ENCODE measurements around the gene DLX2. TPM values are rescaled to one million over a fixed set of nuclear protein-coding genes. Genes with fewer than 3 reads are reported as not detected.

The DLX2 gene
- total RNA-seq, 2 experiments from 2014 or later = not detected

- no peaks in the 10 kb centered on the region for H3K9me3 Mint-ChIP-seq
- H3K4me1 Mint-ChIP-seq (ENCODE audit: low read depth) = peaks cover 33% of the 10 kb centered on the region
- Histone ChIP-seq H3K27ac (ENCODE audit: low read depth in 1 of 2, low read length in 2 of 2) (no peak overlapping the region), H3K36me3 (ENCODE audit: insufficient read depth, low read length) (no peaks in the 10 kb centered on the region), H3K4me3 (ENCODE audit: low read length) (no peak overlapping the region), H3K4me1 (ENCODE audit: insufficient read depth, low read length) (peaks cover 65% of the 10 kb centered on the region), H3K9me3 (ENCODE audit: control insufficient read depth in 1 of 2, insufficient read depth in 1 of 2, low read length in 2 of 2) (peaks cover 9 to 64% of the 10 kb centered on the region in 2 experiments), H3K27me3 (ENCODE audit: control insufficient read depth in 1 of 2, insufficient read depth in 2 of 2, low read length in 2 of 2) (peaks cover 94 to 97% of the 10 kb centered on the region in 2 experiments)
- H3K27me3 Mint-ChIP-seq = peaks cover 90% of the 10 kb centered on the region
- POLR2A ChIA-PET = interaction anchor here (0.6 to 0.9 kb wide), 2 partner anchors 10 to 426 kb away, joined by 3 read pairs; no protein-coding TSS in a partner anchor
- H3K27ac Mint-ChIP-seq = peak overlapping the region; percentile 19
- DNase-seq (peak in 2 of 14 experiments; percentile 9 to 25), ATAC-seq (ENCODE audit: poor library complexity) (no peak)
- H3K4me3 Mint-ChIP-seq = peak overlapping the region; percentile 64
- intact Hi-C loops (cut with DNase I, micrococcal nuclease) = loop anchor here in 1 of 2 experiments (10.0 kb wide), 1 partner anchor 461 kb away; the partner anchor contains the start of gene PDK1
- H3K36me3 Mint-ChIP-seq (ENCODE audit: low read depth) = peaks cover under 1% of the 10 kb centered on the region
- CTCF ChIA-PET = no interaction called here
- no peak for TF ChIP-seq CTCF (IDR thresholded peaks at IDR 0.05)
Observed at GRCh38 chr2:172093416-172094293, 9.0 kb downstream of the DLX2 start.

- Mint-ChIP-seq H3K27ac (peak overlapping the region; percentile 19), H3K9me3 (no peaks in the 10 kb centered on the region), H3K4me1 (ENCODE audit: low read depth) (peaks cover 37% of the 10 kb centered on the region), H3K36me3 (ENCODE audit: low read depth) (peaks cover 8% of the 10 kb centered on the region), H3K4me3 (peak overlapping the region; percentile 36), H3K27me3 (peaks cover 92% of the 10 kb centered on the region)
- Histone ChIP-seq H3K36me3 (ENCODE audit: insufficient read depth, low read length) (no peaks in the 10 kb centered on the region), H3K4me3 (ENCODE audit: low read length) (no peak overlapping the region), H3K27ac (ENCODE audit: low read depth in 1 of 2, low read length in 2 of 2) (no peak overlapping the region), H3K9me3 (ENCODE audit: control insufficient read depth in 1 of 2, insufficient read depth in 1 of 2, low read length in 2 of 2) (peaks cover 9 to 70% of the 10 kb centered on the region in 2 experiments), H3K27me3 (ENCODE audit: control insufficient read depth in 1 of 2, insufficient read depth in 2 of 2, low read length in 2 of 2) (peaks cover 94 to 97% of the 10 kb centered on the region in 2 experiments), H3K4me1 (ENCODE audit: insufficient read depth, low read length) (peaks cover 66% of the 10 kb centered on the region)
- POLR2A ChIA-PET = interaction anchor here (0.9 to 2.5 kb wide), 2 partner anchors 10 to 11 kb away, joined by 3 to 15 read pairs; no protein-coding TSS in a partner anchor
- TF ChIP-seq CTCF (IDR thresholded peaks at IDR 0.05) = no peak
- DNase-seq (peak in 1 of 14 experiments; percentile 17), ATAC-seq (ENCODE audit: poor library complexity) (no peak)
- intact Hi-C loops (cut with DNase I, micrococcal nuclease) = loop anchor here in 1 of 2 experiments (10.0 kb wide), 1 partner anchor 462 kb away; the partner anchor contains the start of gene PDK1
- CTCF ChIA-PET = no interaction called here
Observed at GRCh38 chr2:172092716-172093415, 9.8 kb downstream of the DLX2 start.
